ENCODE data around the gene PPP1R3F.

DNA sequence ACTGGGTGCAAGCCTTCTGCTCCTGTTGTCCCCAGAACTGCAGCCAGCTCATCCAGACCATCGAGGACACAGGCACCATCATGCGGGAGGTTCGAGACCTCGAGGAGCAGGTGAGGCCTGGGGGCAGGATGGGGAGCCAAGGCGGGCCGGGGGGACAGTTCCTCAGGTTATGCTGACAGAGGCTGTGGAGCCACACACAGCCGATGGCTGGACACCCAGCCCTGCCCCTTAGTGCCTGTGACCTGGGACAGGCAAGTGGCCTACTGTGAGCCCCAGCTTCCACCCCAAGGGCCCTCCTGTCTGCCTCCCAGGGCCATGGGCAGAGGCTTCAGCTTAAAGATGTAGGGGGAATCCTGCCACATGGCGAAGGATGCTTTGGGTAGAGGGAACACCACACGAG is 20.0 kb upstream of the PPP1R3F start:
- TF ChIP-seq LEF1 (IDR thresholded peaks at IDR 0.05; ENCODE audit: borderline replicate concordance) (no peak), ELF4 (IDR thresholded peaks at IDR 0.05) (no peak), ZNF384 (IDR thresholded peaks at IDR 0.05) (no peak), BHLHE40 (IDR thresholded peaks at IDR 0.05; ENCODE audit: borderline replicate concordance) (no peak), TARDBP (IDR thresholded peaks at IDR 0.05) (no peak), FOXM1 (IDR thresholded peaks at IDR 0.05; ENCODE audit: borderline replicate concordance) (no peak), FOXA1 (IDR thresholded peaks at IDR 0.05) (no peak), FOXK2 (IDR thresholded peaks at IDR 0.05) (no peak), SP1 (IDR thresholded peaks at IDR 0.05) (no peak), NFRKB (IDR thresholded peaks at IDR 0.05) (no peak), SUZ12 (IDR thresholded peaks at IDR 0.05) (no peak), ARNT (IDR thresholded peaks at IDR 0.05) (no peak)
- TF ChIP-seq, protein P1, sequence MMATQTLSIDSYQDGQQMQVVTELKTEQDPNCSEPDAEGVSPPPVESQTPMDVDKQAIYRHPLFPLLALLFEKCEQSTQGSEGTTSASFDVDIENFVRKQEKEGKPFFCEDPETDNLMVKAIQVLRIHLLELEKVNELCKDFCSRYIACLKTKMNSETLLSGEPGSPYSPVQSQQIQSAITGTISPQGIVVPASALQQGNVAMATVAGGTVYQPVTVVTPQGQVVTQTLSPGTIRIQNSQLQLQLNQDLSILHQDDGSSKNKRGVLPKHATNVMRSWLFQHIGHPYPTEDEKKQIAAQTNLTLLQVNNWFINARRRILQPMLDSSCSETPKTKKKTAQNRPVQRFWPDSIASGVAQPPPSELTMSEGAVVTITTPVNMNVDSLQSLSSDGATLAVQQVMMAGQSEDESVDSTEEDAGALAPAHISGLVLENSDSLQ (IDR thresholded peaks at IDR 0.05): no peak
